ENCODE data around the gene CCN6.

- no peak for TF ChIP-seq POLR2AphosphoS5 (IDR thresholded peaks at IDR 0.05; ENCODE audit: low read depth, low read length)
- no peak for TF ChIP-seq CTCF (IDR thresholded peaks at IDR 0.05 in 2 of 3, conservative IDR thresholded peaks at IDR 0.05 in 1 of 3; ENCODE audit: borderline replicate concordance in 1 of 3, insufficient read depth in 1 of 3, low read depth in 2 of 3, low read length in 2 of 3)
- no peak for TF ChIP-seq SIN3A (IDR thresholded peaks at IDR 0.05; ENCODE audit: low read depth)
- TF ChIP-seq CEBPB (IDR thresholded peaks at IDR 0.05; ENCODE audit: low read depth): no peak
Observed at GRCh38 chr6:112036088-112036637, 17.7 kb upstream of the CCN6 start.

All from HCT116 (cell line).